ENCODE results near the gene FXYD5. TPM values are rescaled to one million over a fixed set of nuclear protein-coding genes. Genes with fewer than 3 reads are reported as not detected.

FXYD5 gene
- total and polyA plus RNA-seq, 7 donors, result 18.5 to 102 (median 27.0) TPM

GRCh38 chr19:35141837-35142605 lies 12.5 kb upstream of the FXYD5 start:
- TF ChIP-seq EP300 (IDR thresholded peaks at IDR 0.05) (no peak), POLR2AphosphoS5 (IDR thresholded peaks at IDR 0.05) (no peak), POLR2A (IDR thresholded peaks at IDR 0.05) (no peak)
- TF ChIP-seq, protein P1, sequence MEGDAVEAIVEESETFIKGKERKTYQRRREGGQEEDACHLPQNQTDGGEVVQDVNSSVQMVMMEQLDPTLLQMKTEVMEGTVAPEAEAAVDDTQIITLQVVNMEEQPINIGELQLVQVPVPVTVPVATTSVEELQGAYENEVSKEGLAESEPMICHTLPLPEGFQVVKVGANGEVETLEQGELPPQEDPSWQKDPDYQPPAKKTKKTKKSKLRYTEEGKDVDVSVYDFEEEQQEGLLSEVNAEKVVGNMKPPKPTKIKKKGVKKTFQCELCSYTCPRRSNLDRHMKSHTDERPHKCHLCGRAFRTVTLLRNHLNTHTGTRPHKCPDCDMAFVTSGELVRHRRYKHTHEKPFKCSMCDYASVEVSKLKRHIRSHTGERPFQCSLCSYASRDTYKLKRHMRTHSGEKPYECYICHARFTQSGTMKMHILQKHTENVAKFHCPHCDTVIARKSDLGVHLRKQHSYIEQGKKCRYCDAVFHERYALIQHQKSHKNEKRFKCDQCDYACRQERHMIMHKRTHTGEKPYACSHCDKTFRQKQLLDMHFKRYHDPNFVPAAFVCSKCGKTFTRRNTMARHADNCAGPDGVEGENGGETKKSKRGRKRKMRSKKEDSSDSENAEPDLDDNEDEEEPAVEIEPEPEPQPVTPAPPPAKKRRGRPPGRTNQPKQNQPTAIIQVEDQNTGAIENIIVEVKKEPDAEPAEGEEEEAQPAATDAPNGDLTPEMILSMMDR (IDR thresholded peaks at IDR 0.05), result no peak

GRCh38 chr19:35142606-35143230 lies 11.8 kb upstream of the FXYD5 start:
- intact Hi-C loops (cut with DNase I), result loop anchor here (5.0 to 10.0 kb wide), 2 partner anchors 75 to 122 kb away; partner anchors contain the start of gene USF2
- Histone ChIP-seq H3K36me3 (no peaks in the 10 kb centered on the region), H3K9me3 (no peaks in the 10 kb centered on the region), H3K4me3 (peak overlapping the region in 1 of 4 donors; percentile 17), H3K27me3 (peaks cover 30 to 77% (median 38%) of the 10 kb centered on the region in 3 donors), H3K27ac (no peak overlapping the region), H3K4me1 (peaks cover 0 to 48% (median 34%) of the 10 kb centered on the region in 4 donors)
- 1 to 6% methylated on average over 45 of the region's 46 CpGs for WGBS, 2 donors
- TF ChIP-seq POLR2A (IDR thresholded peaks at IDR 0.05), result no peak
- TF ChIP-seq, protein P1 (IDR thresholded peaks at IDR 0.05), result peak in 1 of 4 experiments; percentile 53
- no peak for DNase-seq

More at GRCh38 chr19:35141837-35142605, 12.5 kb upstream of the FXYD5 start:
- peak overlapping the region in 1 of 4 donors; percentile 16 for H3K27ac ChIP-seq
- H3K36me3 ChIP-seq, result no peaks in the 10 kb centered on the region
- DNase-seq, result no peak
- intact Hi-C loops (cut with DNase I), result loop anchor here (5.0 to 10.0 kb wide), 2 partner anchors 75 to 123 kb away; partner anchors contain the start of gene USF2
- H3K4me3 ChIP-seq, result peak overlapping the region in 2 of 4 donors; percentile 18 to 22
- H3K4me1 ChIP-seq, result peaks cover 0 to 48% (median 37%) of the 10 kb centered on the region in 4 donors
- H3K27me3 ChIP-seq, result peaks cover 30 to 82% (median 38%) of the 10 kb centered on the region in 3 donors
- no peaks in the 10 kb centered on the region for H3K9me3 ChIP-seq
- 13 to 21% methylated on average over 21 of the region's 21 CpGs for WGBS, 2 donors

- H3K4me3 ChIP-seq, result peak within 1 kb of the TSS in 1 of 4 donors; percentile 17
- H3K36me3 ChIP-seq, result no peaks in the 10 kb centered on the region
- H3K9me3 ChIP-seq, result no peaks in the 10 kb centered on the region
- TF ChIP-seq EP300 (IDR thresholded peaks at IDR 0.05) (no peak), POLR2AphosphoS5 (IDR thresholded peaks at IDR 0.05) (no peak), POLR2A (IDR thresholded peaks at IDR 0.05) (no peak)
- TF ChIP-seq, protein P1 (IDR thresholded peaks at IDR 0.05), result no peak
- no peak for DNase-seq
- peaks cover 0 to 47% (median 32%) of the 10 kb centered on the region in 4 donors for H3K4me1 ChIP-seq
- intact Hi-C loops (cut with DNase I), result loop anchor here (5.0 to 10.0 kb wide), 2 partner anchors 76 to 122 kb away; partner anchors contain the start of gene USF2
- peaks cover 30 to 72% (median 37%) of the 10 kb centered on the region in 3 donors for H3K27me3 ChIP-seq
- 8 to 9% methylated on average over 31 of the region's 31 CpGs for WGBS, 2 donors
- H3K27ac ChIP-seq, result no peak within 1 kb of the TSS
Observed at GRCh38 chr19:35143231-35143715, 11.3 kb upstream of the FXYD5 start, which contains the start of gene FXYD7. FXYD7 (plus strand) TSS chr19:35143255; CDS start chr19:35143334, 79 bp downstream.

DNA sequence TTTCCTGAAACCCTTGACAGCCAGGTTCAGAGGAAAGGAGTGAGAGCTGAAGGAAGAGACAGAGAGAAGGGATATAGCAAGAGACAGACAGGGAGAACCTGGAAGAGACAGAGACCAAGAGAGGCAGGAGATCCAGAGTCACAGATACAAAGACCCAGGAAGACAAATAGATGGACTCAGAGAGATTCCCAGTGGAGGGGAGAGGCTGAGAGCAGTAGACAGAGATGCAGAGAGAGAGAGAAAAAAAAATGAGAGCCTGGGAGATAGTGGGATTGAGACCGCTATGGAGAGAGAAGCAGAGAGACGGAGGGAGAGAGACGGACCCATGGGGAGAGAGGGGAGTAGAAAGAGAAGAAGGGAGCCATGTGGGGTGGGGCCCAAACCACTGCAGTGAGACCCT lies 10.7 kb upstream of the FXYD5 start:
- intact Hi-C loops (cut with DNase I), result loop anchor here (5.0 to 10.0 kb wide), 2 partner anchors 77 to 121 kb away; partner anchors contain the start of gene USF2
- Histone ChIP-seq H3K36me3 (no peaks in the 10 kb centered on the region), H3K4me1 (peaks cover 0 to 42% (median 30%) of the 10 kb centered on the region in 4 donors), H3K27ac (no peak overlapping the region), H3K9me3 (no peaks in the 10 kb centered on the region), H3K4me3 (no peak overlapping the region), H3K27me3 (peaks cover 26 to 70% (median 32%) of the 10 kb centered on the region in 3 donors)
- 29 to 56% methylated on average over 3 of the region's 3 CpGs for WGBS, 2 donors
- no peak for DNase-seq
- TF ChIP-seq EP300 (IDR thresholded peaks at IDR 0.05), result no peak
- TF ChIP-seq, protein P1 (IDR thresholded peaks at IDR 0.05), result no peak
- no peak for TF ChIP-seq POLR2AphosphoS5 (IDR thresholded peaks at IDR 0.05)
- TF ChIP-seq POLR2A (IDR thresholded peaks at IDR 0.05), result no peak
